ENCODE results near the gene EXOC1.

EXOC1 gene

GRCh38 chr4:55921093-55921492 lies 67.6 kb downstream of the EXOC1 start:
- TF ChIP-seq CTCF (IDR thresholded peaks at IDR 0.05; ENCODE audit: low read depth, low read length): no peak
- DNase-seq (ENCODE audit: extremely low read depth, low read depth): no peak

- no peak for TF ChIP-seq CTCF (IDR thresholded peaks at IDR 0.05; ENCODE audit: low read depth, low read length)
- DNase-seq (ENCODE audit: extremely low read depth, low read depth): no peak
These were observed 71.8 kb downstream of the EXOC1 start for GRCh38 chr4:55925241-55925640.

GRCh38 chr4:55926610-55927009 lies 73.2 kb downstream of the EXOC1 start:
- no peak for DNase-seq (ENCODE audit: extremely low read depth, low read depth)
- no peak for TF ChIP-seq CTCF (IDR thresholded peaks at IDR 0.05; ENCODE audit: low read depth, low read length)

GRCh38 chr4:55927803-55928437 lies 74.5 kb downstream of the EXOC1 start:
- no peak for DNase-seq (ENCODE audit: extremely low read depth, low read depth)
- no peak for TF ChIP-seq CTCF (IDR thresholded peaks at IDR 0.05; ENCODE audit: low read depth, low read length)

- TF ChIP-seq CTCF (IDR thresholded peaks at IDR 0.05; ENCODE audit: low read depth, low read length): no peak
- DNase-seq (ENCODE audit: extremely low read depth, low read depth): no peak
These were observed 75.4 kb downstream of the EXOC1 start for GRCh38 chr4:55928846-55929245.

GRCh38 chr4:55931043-55931442 lies 77.6 kb downstream of the EXOC1 start:
- no peak for DNase-seq (ENCODE audit: extremely low read depth, low read depth)

GRCh38 chr4:55931833-55932232 lies 78.4 kb downstream of the EXOC1 start:
- TF ChIP-seq CTCF (IDR thresholded peaks at IDR 0.05; ENCODE audit: low read depth, low read length): no peak

More at GRCh38 chr4:55931043-55931442, 77.6 kb downstream of the EXOC1 start:
- no peak for TF ChIP-seq CTCF (IDR thresholded peaks at IDR 0.05; ENCODE audit: low read depth, low read length)

More at GRCh38 chr4:55931833-55932232, 78.4 kb downstream of the EXOC1 start:
- DNase-seq (ENCODE audit: extremely low read depth, low read depth): no peak
